IMR-90 (cell line): ENCODE measurements around the gene LCN10.

ENCODE experiments used
- CEBPB ChIP-seq: IDR thresholded peaks from 2 replicates; pipeline ENCODE4 v1.6.1; 2012; ENCODE audit warnings: low read depth, low read length, improper control_type of control experiment
- CTCF ChIP-seq: conservative IDR thresholded peaks from 2 replicates; pipeline ENCODE4 v1.5.1; 2012; ENCODE audit warnings: mild to moderate bottlenecking, low read depth, low read length, improper control_type of control experiment
- MAFK ChIP-seq: IDR thresholded peaks from 2 replicates; pipeline ENCODE4 v1.6.1; 2012; ENCODE audit warnings: low read depth, low read length, improper control_type of control experiment
- MAZ ChIP-seq: IDR thresholded peaks from 2 replicates; pipeline ENCODE4 v1.6.1; 2012; ENCODE audit warnings: low read depth, mild to moderate bottlenecking, low read length, improper control_type of control experiment, moderate library complexity, borderline replicate concordance
- POLR2A ChIP-seq: IDR thresholded peaks from 2 replicates; pipeline ENCODE4 v1.6.1; 2012; ENCODE audit warnings: mild to moderate bottlenecking, low read depth, low read length
- RAD21 ChIP-seq: IDR thresholded peaks from 2 replicates; pipeline ENCODE4 v1.6.1; 2012; ENCODE audit warnings: low read length, improper control_type of control experiment

GRCh38 chr9:136754626-136755301 is 12.0 kb upstream of the LCN10 start:
- TF ChIP-seq MAFK (no peak), POLR2A (no peak), CTCF (no peak), RAD21 (no peak), CEBPB (no peak), MAZ (no peak)
